GM18508 (cell line): Measurements from ENCODE around the gene PTMS.
"Not testable (repeated sequence)": the region's sequence is repeated elsewhere in the genome, so short reads cannot be mapped to it uniquely, and the experiment has no call there.

Experiments used
- ATAC-seq: cut with Tn5 transposase; IDR thresholded peaks from one replicate; pipeline ENCODE4 v1.9.1; 2021; ENCODE audit warnings: moderate number of reproducible peaks; ENCODE audit not compliant: insufficient read depth, unreplicated experiment

Gene PTMS

DNA sequence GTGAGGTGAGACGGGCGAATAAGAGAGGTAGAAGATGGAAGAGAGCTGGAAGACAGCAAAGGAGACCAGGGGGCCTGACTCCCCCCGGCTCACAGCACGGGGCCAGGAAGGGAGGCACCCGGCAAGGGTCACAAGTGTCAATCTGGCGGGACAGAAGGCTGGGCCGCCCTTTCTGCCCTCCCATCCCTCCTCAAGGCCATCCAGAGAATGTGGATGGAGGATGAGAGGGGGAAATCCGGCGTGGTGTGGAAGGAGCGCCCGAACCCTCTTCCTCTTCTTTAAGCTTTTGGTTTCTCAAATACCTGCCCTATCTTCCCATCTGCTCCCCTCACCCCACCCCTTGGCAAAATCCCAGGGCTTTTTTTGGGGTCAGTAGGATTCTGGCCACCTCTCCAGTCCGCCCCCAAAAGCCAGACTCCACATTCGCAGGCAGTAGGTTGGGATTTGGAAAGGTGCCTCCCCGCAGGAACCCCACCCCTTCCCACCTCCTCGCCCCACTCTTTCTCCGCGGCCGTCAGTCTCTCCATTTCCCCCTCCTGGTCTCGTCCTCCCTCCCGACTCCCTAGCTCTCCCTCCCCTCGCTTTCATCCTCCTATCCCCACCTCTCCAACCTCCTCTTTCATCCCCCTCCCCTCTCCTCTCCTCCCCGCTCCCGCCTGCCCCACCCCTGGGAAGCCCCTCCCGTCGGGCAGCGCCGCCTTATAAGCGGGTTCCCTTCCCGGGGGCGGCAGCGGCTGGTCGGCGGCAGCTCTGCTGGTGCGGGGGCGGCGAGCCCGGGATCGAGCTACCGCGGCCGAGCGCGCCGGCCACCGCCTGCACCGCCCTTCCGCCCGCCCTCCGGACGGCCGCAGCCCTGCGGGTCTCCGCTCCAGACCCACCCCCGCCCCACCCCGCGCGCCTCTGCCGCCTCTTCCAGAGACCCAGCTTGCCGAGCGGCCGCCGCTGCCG, at the start of gene PTMS:
TSS of gene PTMS (plus strand) at position 730 of the 948 bp plus-strand sequence. CDS start 343 bp downstream, outside the sequence.
- no peak for ATAC-seq

DNA sequence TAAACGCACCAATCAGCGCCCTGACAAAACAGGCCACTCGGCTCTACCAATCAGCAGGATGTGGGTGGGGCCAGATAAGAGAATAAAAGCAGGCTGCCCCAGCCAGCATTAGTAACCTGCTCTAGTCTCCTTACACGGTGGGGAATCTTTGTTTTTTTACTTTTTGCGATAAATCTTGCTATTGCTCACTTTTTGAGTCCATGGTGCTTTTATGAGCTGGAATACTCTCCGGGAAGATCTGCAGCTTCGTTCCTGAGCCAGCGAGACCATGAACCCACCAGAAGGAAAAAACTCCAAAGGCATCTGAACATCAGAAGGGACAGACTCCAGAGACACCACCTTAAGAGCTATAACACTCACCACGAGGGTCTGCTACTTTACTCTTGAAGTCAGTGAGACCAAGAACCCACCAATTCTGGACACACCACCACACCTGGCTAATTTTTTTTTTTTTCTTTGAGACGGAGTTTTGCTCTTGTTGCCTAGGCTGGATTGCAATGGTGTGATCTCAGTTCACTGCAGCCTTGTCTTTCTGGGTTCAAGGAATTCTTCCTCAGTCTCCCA, 49.2 kb upstream of the PTMS start:
- no peak for ATAC-seq

DNA sequence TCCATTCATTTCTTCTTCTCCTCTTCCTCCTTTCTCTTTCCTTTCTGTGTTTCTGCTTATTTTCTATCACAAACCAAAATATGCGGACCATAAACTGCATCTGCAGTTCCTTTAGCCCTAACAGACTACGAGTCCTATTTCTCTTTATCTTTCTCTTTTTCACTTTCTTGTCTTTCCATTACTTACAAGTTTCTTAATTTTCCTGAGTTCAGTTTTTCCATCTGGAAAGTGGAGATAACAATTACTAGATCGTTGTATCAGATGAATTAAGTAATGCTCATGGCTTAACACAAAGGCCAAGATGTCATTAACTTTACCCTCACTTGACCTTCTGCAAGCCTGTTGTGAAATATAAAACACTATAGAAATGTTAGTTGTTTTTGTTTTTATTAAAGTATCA, 43.3 kb upstream of the PTMS start:
- no peak for ATAC-seq

GRCh38 chr12:6723607-6724408, 42.4 kb upstream of the PTMS start, which contains the start of gene COPS7A:
Gene COPS7A, plus strand, starts transcription at chr12:6724046. Its CDS starts 611 bp downstream, at chr12:6724657.
- ATAC-seq, result peak; percentile 74

- no peak for ATAC-seq
Observed at GRCh38 chr12:6724409-6724797, 41.8 kb upstream of the PTMS start.

DNA sequence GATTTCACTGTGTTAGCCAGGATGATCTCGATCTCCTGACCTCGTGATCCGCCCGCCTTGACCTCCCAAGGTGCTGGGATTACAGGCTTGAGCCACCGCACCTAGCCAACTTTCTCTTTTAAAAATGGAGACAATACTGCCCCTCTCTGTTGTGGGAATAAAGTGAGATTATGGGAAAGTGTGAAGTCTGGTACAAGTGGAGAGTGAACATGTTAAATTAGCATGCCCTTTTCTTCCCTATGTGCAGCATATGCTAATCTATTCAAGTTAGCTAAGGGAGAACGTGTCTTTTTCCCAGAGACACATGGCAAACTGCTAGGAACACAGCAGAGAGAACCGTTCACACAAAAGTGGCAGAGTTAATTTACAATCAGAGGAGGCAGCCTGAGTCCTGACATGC, 40.8 kb upstream of the PTMS start:
- ATAC-seq, result no peak

GRCh38 chr12:6729186-6729585, 37.0 kb upstream of the PTMS start:
- no peak for ATAC-seq

GRCh38 chr12:6730169-6730568, 36.0 kb upstream of the PTMS start:
- ATAC-seq, result no peak

GRCh38 chr12:6734506-6735387, 31.4 kb upstream of the PTMS start:
- ATAC-seq, result no peak

GRCh38 chr12:6735448-6736191, 30.5 kb upstream of the PTMS start:
- no peak for ATAC-seq

DNA sequence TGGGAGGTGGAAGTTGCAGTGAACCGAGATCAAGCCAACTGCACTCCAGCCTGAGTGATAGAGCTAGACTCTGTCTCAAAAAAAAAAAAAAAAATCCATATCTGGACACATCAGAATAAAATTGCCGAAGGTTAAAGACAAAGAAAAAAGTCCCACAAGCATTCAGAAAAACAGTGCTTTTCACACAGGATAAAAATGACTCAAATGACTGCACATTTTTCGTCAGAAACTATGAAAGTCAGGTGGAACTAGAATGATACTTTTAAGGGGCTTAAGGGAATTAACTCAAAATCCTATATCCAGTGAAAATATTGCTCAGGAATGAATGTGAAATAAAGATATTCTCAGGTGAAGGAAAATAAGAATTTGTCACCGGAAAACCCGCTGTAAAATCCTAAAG, 29.4 kb upstream of the PTMS start:
- no peak for ATAC-seq

DNA sequence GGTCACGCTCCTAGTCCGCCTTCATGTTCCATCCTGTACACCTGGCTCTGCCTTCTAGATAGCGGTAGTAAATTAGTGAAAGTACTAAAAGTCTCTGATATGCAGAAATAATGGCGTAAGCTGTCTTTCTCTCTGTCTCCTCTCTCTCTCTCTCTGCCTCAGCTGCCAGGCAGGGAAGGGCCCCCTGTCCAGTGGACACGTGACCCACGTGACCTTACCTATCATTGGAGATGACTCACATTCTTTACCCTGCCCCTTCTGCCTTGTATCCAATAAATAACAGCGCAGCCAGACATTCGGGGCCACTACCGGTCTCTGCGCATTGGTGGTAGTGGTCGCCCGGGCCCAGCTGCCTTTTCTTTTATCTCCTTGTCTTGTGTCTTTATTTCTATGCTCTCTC, 24.1 kb upstream of the PTMS start:
- ATAC-seq, result not testable (repeated sequence)

DNA sequence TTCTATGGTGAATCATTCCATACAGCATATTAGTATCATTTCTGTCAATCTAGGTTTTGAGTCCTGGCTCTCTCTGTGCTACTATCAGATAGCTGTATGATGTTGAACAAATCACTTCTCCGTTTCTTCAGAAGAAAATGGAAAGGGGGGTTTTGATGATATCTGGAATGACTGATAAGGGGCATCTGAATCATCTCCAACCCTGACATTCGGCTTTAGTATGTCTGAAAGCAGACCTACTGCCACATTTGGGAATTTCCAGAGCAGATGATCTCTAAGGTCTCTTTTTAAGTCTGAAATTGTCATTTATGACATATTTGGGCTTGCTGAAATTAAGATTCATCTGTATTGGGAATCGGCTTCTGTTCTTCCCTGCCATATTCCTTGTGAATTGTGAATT, 23.3 kb upstream of the PTMS start:
- no peak for ATAC-seq

DNA sequence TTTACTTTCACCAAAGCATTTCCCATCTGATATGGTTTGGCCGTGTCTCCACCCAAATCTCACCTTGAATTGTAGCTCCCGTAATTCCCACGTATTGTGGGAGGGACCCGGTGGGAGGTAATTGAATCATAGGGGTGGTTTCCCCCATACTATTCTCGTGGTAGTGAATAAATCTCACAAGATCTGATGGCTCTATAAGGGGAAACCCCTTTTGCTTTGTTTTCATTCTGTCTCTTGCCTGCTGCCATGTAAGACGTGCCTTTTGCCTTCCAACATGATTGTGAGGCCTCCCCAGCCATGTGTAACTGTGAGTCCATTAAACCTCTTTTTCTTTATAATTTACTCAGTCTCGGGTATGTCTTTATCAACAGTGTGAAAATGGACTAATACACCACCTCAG, 22.9 kb upstream of the PTMS start:
- not testable (repeated sequence) for ATAC-seq

GRCh38 chr12:6745741-6746525, 20.2 kb upstream of the PTMS start:
- ATAC-seq, result no peak

DNA sequence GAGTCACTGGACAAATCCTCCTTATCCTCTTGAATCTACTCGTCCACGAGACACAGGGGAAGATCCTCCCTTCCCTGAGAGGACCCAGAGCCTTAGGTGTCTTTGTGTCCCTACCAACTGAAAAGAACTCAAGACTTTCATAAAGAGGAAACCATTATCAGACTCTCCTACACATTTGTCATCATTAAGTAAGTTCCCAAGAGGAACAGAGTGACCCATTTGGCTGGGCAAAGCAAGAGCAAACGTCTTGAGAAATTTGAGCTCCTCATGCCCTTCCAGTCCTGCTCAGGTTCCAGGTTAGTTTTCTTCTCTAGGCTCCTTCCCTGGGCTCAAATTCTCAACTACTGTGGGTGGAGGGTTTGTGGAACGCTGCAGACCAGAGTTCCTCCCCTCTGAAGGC, 18.9 kb upstream of the PTMS start:
- ATAC-seq, result no peak

- ATAC-seq, result no peak
Observed at GRCh38 chr12:6748761-6749160, 17.4 kb upstream of the PTMS start.

- ATAC-seq, result no peak
Observed at GRCh38 chr12:6750506-6750905, 15.7 kb upstream of the PTMS start.
